Measurements from ENCODE around the gene ZSWIM7.
A peak's percentile ranks its signal among the peaks of the same experiment; 100 is the strongest.
"Not testable (repeated sequence)": the region's sequence is repeated elsewhere in the genome, so short reads cannot be mapped to it uniquely, and the experiment has no call there.

Gene ZSWIM7

GRCh38 chr17:15998031-15998562 lies 1.4 kb downstream of the ZSWIM7 start:
- no peak for DNase-seq

DNA sequence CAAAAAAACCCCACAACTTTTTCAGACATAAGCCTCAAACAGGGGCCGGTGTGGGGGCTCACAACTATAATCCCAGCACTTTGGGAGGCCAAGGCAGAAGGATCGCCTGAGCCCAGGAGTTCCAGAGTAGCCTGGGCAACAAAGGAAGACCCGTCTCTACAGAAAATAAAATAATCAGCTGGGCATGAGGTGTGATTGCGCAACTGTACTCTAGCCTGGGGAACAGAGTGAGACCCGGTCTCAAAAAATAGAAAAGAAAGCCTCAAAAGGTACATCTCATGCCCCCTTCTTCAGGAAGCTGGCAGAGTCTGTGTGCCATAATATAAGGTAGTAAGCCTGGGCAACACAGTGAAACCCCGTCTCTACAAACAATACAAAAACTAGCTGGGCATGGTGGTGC lies 3.2 kb downstream of the ZSWIM7 start:
- DNase-seq: no peak

DNA sequence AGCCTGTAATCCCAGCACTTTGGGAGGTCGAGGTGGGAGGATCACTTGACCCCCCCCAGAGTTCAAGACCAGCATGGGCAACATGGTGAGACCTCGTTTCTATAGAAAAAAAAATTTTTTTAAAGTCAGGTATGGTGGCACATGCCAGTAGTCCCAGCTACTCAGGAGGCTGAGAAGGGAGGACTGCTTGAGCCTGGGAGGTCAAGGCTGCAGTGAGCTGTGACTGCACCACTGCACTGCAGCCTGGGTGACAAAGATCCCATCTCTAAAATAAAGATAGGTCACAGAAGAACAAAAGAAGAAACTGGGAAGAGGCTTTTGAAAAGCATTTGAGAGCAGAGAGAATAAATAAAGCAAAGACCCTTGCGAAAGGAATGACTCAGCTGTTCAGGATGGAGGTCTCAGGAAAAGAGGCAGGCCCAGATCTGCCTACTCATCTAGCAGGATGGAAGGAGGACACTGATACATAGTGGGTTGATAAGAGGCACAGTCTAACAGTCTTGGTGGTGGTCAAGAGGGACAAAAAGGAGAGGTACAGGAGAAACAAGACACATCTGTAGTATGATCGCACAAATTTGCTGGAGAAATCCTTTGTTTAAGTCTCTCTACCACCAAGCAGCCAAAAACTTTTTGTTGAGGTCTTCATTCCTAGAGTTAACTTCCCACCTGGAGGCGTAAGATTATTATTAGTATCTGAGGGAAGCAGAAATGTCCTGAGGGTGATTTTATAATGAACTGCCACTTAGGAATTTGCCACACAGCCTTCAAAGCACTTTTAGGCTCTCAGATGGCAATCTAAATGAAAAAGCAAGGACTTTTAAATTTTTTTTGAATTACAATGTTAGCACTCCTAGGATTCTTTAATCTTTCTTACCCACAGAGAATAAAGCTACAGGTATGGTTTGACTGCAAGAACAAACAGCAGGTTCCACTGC lies 17.6 kb downstream of the ZSWIM7 start:
- no peak for DNase-seq

DNA sequence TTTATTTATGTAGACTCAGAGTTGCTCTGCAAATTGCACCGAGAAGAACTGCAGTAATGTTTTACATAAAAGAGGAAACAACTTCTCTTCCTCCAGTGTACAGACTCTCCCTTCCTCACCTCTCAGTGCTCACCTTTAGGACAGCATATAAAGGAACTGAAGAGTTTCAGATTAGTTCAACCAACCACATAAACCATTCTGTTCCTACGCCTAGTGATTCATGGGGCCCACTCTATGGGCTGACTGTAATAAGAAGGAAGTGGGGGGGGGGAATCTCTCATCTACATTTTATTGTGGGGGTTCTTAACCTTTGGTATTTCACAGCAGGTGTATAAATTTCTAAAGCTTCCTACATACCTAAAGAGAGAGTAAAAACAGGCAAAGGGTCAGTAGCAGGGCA lies 18.3 kb downstream of the ZSWIM7 start:
- DNase-seq: peak; percentile 38

DNA sequence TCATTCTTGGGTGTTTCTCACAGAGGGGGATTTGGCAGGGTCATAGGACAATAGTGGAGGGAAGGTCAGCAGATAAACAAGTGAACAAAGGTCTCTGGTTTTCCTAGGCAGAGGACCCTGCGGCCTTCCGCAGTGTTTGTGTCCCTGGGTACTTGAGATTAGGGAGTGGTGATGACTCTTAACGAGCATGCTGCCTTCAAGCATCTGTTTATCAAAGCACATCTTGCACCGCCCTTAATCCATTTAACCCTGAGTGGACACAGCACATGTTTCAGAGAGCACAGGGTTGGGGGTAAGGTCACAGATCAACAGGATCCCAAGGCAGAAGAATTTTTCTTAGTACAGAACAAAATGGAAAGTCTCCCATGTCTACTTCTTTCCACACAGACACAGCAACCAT lies 20.5 kb downstream of the ZSWIM7 start:
- not testable (repeated sequence) for DNase-seq

GRCh38 chr17:15978606-15979005 lies 20.9 kb downstream of the ZSWIM7 start:
- no peak for DNase-seq

DNA sequence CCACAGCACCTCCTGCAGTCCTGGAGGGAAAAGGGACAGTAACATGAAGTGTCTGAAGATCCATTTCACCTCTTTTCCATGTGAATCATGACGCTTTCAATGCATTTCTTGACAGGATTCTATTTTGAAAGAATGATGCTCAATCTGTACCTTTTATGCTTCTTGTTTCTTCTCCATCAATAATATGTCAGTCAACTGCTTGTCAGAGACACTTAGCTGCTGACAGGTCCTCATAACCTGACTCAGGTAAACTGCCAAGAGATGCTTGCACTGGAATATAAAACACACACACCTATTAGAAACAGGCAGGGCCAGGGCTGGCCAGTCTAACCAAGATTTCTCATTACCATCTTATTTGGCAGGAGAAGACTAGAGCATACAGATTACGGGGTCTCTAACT lies 21.6 kb downstream of the ZSWIM7 start:
- DNase-seq: no peak

DNA sequence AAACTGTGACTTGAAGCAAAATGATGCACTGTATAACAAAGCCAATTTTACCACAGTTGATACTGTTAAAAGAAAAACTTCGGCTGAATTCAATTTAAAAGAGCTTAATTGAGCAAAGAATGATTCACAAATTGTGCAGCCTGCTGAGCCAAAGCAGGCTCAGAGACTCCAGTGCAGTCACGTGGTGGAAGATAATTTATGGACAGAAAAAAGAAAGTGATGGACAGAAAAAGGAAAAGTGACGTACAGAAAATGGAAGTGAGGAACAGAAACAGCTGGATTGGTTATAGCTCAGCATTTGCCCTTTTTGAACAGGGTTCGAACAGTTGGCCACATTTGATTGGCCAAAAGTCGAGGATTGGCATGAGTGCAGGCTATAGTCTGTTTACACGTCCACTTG lies 25.7 kb downstream of the ZSWIM7 start:
- DNase-seq: no peak

- DNase-seq: no peak
These were observed 26.5 kb downstream of the ZSWIM7 start for GRCh38 chr17:15973016-15973415.

DNA sequence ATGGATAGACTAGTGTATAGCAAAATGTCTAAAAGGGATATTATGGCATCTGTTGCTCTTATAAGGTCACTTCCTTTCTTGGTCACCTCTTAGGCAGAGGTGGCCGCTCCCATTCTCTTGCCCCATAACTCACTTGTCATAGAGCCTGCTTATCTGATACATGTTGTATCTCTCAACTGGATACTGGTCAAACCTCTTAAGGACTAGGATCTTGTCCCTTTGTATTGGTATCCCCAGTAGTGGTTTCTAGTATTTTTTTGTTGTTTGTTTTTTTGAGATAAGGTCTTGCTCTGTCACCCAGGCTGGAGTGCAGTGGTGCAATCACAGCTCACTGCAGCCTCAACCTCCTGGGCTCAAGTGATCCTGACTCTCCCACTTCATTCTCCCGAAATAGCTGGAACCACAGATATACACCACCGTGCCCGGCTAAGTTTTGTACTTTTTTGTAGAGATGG lies 27.0 kb downstream of the ZSWIM7 start:
- DNase-seq: no peak

DNA sequence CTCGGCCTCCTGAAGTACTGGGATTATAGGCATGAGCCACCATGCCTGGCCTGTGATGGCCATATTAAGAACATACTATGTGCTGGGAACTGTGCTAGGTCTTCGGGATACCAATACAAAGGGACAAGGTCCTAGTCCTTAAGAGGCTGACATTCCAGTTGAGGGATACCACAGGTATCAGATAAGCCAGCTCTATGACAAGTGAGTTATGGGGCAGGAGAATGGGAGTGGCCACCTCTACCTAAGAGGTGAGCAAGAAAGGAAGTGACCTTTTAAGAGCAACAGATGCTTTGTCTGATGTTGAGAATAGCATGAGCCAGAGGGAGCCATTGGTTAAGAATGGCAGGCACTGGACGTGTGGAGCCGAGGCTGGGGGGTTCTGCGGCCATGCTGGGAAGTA lies 27.6 kb downstream of the ZSWIM7 start:
- no peak for DNase-seq

- no peak for DNase-seq
These were observed 28.3 kb downstream of the ZSWIM7 start for GRCh38 chr17:15971098-15971678.

GRCh38 chr17:15970500-15970899 lies 29.0 kb downstream of the ZSWIM7 start:
- DNase-seq: no peak

DNA sequence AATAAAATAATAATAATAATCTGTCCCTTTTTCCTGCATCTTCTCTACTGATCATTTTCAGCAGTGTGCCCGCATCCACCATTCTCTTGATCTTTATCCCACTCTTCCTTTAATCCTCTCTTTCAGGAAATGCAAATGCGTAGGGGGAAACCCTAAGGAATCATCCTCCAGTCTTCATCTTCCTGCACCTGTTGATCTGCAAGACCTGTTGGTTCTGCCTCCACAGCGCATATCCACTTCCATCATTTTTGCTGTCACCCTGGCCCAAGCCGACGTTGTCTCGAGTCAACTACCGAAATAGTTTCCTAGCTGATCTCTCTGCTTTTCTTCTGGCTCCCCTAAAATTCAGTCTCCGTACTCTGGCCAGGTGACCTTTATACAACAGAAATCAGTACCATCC lies 30.0 kb downstream of the ZSWIM7 start:
- no peak for DNase-seq

- DNase-seq: no peak
These were observed 31.7 kb downstream of the ZSWIM7 start for GRCh38 chr17:15967706-15968399.

GRCh38 chr17:15966879-15967248 lies 32.6 kb downstream of the ZSWIM7 start:
- no peak for DNase-seq

DNA sequence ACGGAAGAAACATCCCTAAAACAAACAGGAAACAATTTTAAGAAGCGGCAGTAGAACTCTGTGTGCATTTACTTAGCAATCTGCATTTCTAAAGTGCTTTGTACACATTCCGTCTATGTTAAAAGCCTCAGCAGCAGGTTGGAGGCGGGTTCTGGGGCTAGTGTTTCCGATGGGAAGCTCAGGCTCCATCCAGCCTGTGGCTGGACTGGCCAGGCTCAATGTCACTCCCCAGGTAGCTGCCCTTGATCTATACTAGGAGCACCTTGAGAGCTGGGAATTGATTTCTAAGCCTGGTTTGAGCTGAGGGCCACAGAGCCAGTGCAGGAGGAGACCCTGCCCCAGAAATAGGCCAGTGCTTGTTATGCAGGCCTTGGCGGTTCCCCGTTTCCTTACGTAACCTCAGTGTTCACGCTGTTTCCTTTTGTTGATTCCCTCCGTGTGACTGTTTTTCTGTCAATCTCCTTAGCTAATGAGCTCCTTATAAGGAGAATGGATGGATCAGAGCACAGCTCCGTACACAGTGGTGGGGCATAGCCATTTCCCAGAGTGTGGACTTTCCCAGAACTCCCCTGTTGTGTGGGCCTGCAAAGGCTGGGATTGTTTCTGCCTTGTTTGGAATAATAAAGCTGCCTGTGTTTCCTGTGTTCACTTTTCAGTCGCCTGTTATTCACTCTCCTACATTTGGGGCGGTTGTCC lies 33.2 kb downstream of the ZSWIM7 start:
- no peak for DNase-seq

GRCh38 chr17:15965528-15965927 lies 34.0 kb downstream of the ZSWIM7 start:
- no peak for DNase-seq

GRCh38 chr17:15963670-15964110 lies 35.8 kb downstream of the ZSWIM7 start:
- DNase-seq: no peak

DNA sequence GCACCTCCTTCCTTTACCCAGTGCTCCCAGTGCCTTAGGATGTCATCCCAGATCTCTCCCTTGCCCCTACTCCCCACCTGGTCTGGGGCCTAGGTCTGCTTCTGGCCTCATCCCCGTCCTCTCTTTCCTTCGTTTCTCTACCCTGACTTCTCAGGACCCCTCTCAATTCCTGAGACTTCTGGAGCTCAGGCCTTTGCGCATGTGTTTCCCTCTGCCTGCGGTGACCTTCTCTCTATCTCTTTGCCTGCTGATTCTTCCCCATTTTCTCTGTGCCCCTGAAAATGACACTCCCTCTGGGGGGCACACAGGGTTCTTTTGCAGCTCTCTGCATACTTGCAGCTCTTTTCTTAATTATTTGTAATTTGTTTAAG lies 41.0 kb downstream of the ZSWIM7 start:
- no peak for DNase-seq

GRCh38 chr17:15957608-15958307 lies 41.7 kb downstream of the ZSWIM7 start:
- DNase-seq: no peak

GRCh38 chr17:15957206-15957605 lies 42.3 kb downstream of the ZSWIM7 start:
- DNase-seq: peak; percentile 60

All from stimulated activated CD4-positive, alpha-beta T cell treated with anti-CD3 and anti-CD28 coated beads, Interleukin-1b, Interleukin-23, amount 100 ng/mL, for 48 hours (primary cell).